ENCODE results near the gene AFF1.

Gene AFF1

GRCh38 chr4:87052615-87053014 lies 117.8 kb downstream of the AFF1 start:
- TF ChIP-seq CTCF (IDR thresholded peaks at IDR 0.05; ENCODE audit: borderline replicate concordance, insufficient read depth, low read depth, low read length): no peak
- H3K4me3 ChIP-seq (ENCODE audit: low read depth, low read length): no peak overlapping the region

GRCh38 chr4:87053176-87053658 lies 118.4 kb downstream of the AFF1 start:
- no peak overlapping the region for H3K4me3 ChIP-seq (ENCODE audit: low read depth, low read length)
- TF ChIP-seq CTCF (IDR thresholded peaks at IDR 0.05; ENCODE audit: borderline replicate concordance, insufficient read depth, low read depth, low read length): no peak

GRCh38 chr4:87053802-87054767 lies 119.3 kb downstream of the AFF1 start:
- TF ChIP-seq CTCF (IDR thresholded peaks at IDR 0.05; ENCODE audit: borderline replicate concordance, insufficient read depth, low read depth, low read length): no peak
- H3K4me3 ChIP-seq (ENCODE audit: low read depth, low read length): no peak overlapping the region

GRCh38 chr4:87054900-87055299 lies 120.1 kb downstream of the AFF1 start:
- no peak for TF ChIP-seq CTCF (IDR thresholded peaks at IDR 0.05; ENCODE audit: borderline replicate concordance, insufficient read depth, low read depth, low read length)

GRCh38 chr4:87055311-87055710 lies 120.5 kb downstream of the AFF1 start:
- TF ChIP-seq CTCF (IDR thresholded peaks at IDR 0.05; ENCODE audit: borderline replicate concordance, insufficient read depth, low read depth, low read length): no peak
- no peak overlapping the region for H3K4me3 ChIP-seq (ENCODE audit: low read depth, low read length)

More at GRCh38 chr4:87054900-87055299, 120.1 kb downstream of the AFF1 start:
- H3K4me3 ChIP-seq (ENCODE audit: low read depth, low read length): no peak overlapping the region

GRCh38 chr4:87056881-87057280 lies 122.1 kb downstream of the AFF1 start:
- no peak overlapping the region for H3K4me3 ChIP-seq (ENCODE audit: low read depth, low read length)
- no peak for TF ChIP-seq CTCF (IDR thresholded peaks at IDR 0.05; ENCODE audit: borderline replicate concordance, insufficient read depth, low read depth, low read length)
